SK-N-MC (cell line): ENCODE data around the gene JPH2.

ENCODE experiments used
- EZH2 ChIP-seq: fragments of 200-600 bp; sonication (generic); IDR thresholded peaks from one replicate; pipeline ENCODE4 v1.6.1; 2017; ENCODE audit warnings: antibody characterized with exemption
- POLR2AphosphoS5 ChIP-seq: IDR thresholded peaks from 2 replicates; pipeline ENCODE4 v1.6.1; 2012; ENCODE audit warnings: mild to moderate bottlenecking, low read depth, low read length, borderline replicate concordance

- no peak for TF ChIP-seq EZH2
- no peak for TF ChIP-seq POLR2AphosphoS5
Measured at GRCh38 chr20:44066645-44067606, 120.1 kb downstream of the JPH2 start.
